ENCODE results near the gene TSC22D4. TPM values are rescaled to one million over a fixed set of nuclear protein-coding genes. Genes with fewer than 3 reads are reported as not detected.
"Not testable (repeated sequence)": the region's sequence is repeated elsewhere in the genome, so short reads cannot be mapped to it uniquely, and the experiment has no call there.

Gene TSC22D4
- polyA plus RNA-seq, 4 donors: 31.7 to 57.9 (median 49.6) TPM

DNA sequence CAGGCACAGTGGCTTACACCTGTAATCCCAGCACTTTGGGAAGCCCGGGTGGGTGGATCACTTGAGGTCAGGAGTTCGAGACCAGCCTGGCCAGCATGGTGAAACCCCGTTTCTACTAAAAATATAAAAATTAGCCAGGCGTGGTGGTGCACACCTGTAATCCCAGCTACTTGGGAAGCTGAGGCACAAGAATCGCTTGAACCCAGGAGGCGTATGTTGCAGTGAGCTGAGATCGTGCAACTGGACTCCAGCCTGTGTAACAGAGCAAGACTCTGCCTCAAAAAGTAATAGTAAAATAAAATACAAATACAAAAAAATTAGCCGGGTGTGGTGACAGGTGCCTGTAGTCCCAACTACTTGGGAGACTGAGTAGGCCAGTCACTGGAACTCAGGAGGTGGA lies 40.3 kb downstream of the TSC22D4 start:
- not testable (repeated sequence) for FAIRE-seq; DNase-seq; H3K9me3 ChIP-seq (ENCODE audit: control insufficient read depth in 2 of 2, insufficient read depth in 1 of 2, low read depth in 1 of 2, low read length in 1 of 2); H3K27me3 ChIP-seq (ENCODE audit: control insufficient read depth in 3 of 3, insufficient read depth in 3 of 3, low read length in 3 of 3); H3K4me3 ChIP-seq (ENCODE audit: low read depth in 1 of 3, low read length in 3 of 3); H3K27ac ChIP-seq (ENCODE audit: low read depth in 1 of 3, low read length in 2 of 3)
- WGBS, 3 donors: 91 to 92% (median 92%) methylated on average over 8 of the region's 8 CpGs
- peaks cover 0 to 22% (median 0%) of the 10 kb centered on the region in 3 donors for H3K36me3 ChIP-seq (ENCODE audit: control insufficient read depth in 3 of 3, insufficient read depth in 2 of 3, low read depth in 1 of 3, low read length in 3 of 3)
- peaks cover 0 to 14% (median 5%) of the 10 kb centered on the region in 3 donors for H3K4me1 ChIP-seq (ENCODE audit: control insufficient read depth in 3 of 3, insufficient read depth in 2 of 3, low read depth in 1 of 3, low read length in 2 of 3)

- H3K9me3 ChIP-seq (ENCODE audit: control insufficient read depth in 2 of 2, insufficient read depth in 1 of 2, low read depth in 1 of 2, low read length in 1 of 2): no peaks in the 10 kb centered on the region
- DNase-seq (no peak), FAIRE-seq (no peak)
- H3K36me3 ChIP-seq (ENCODE audit: control insufficient read depth in 3 of 3, insufficient read depth in 2 of 3, low read depth in 1 of 3, low read length in 3 of 3): peaks cover 0 to 28% (median 0%) of the 10 kb centered on the region in 3 donors
- H3K27me3 ChIP-seq (ENCODE audit: control insufficient read depth in 3 of 3, insufficient read depth in 3 of 3, low read length in 3 of 3): no peaks in the 10 kb centered on the region
- H3K4me1 ChIP-seq (ENCODE audit: control insufficient read depth in 3 of 3, insufficient read depth in 2 of 3, low read depth in 1 of 3, low read length in 2 of 3): peaks cover 0 to 10% (median 5%) of the 10 kb centered on the region in 3 donors
- no peak overlapping the region for H3K4me3 ChIP-seq (ENCODE audit: low read depth in 1 of 3, low read length in 3 of 3)
- no peak overlapping the region for H3K27ac ChIP-seq (ENCODE audit: low read depth in 1 of 3, low read length in 2 of 3)
- WGBS, 3 donors: 50 to 55% (median 54%) methylated on average over 2 of the region's 2 CpGs
These were observed 40.8 kb downstream of the TSC22D4 start for GRCh38 chr7:100438172-100438571.

GRCh38 chr7:100437150-100438100 lies 41.6 kb downstream of the TSC22D4 start:
- H3K9me3 ChIP-seq (ENCODE audit: control insufficient read depth in 2 of 2, insufficient read depth in 1 of 2, low read depth in 1 of 2, low read length in 1 of 2): no peaks in the 10 kb centered on the region
- DNase-seq (no peak), FAIRE-seq (no peak)
- H3K4me1 ChIP-seq (ENCODE audit: control insufficient read depth in 3 of 3, insufficient read depth in 2 of 3, low read depth in 1 of 3, low read length in 2 of 3): peaks cover 0 to 15% (median 5%) of the 10 kb centered on the region in 3 donors
- H3K4me3 ChIP-seq (ENCODE audit: low read depth in 1 of 3, low read length in 3 of 3): no peak overlapping the region
- H3K27ac ChIP-seq (ENCODE audit: low read depth in 1 of 3, low read length in 2 of 3): no peak overlapping the region
- 90 to 93% (median 93%) methylated on average over 28 of the region's 28 CpGs for WGBS, 3 donors
- peaks cover 0 to 35% (median 0%) of the 10 kb centered on the region in 3 donors for H3K36me3 ChIP-seq (ENCODE audit: control insufficient read depth in 3 of 3, insufficient read depth in 2 of 3, low read depth in 1 of 3, low read length in 3 of 3)
- H3K27me3 ChIP-seq (ENCODE audit: control insufficient read depth in 3 of 3, insufficient read depth in 3 of 3, low read length in 3 of 3): no peaks in the 10 kb centered on the region

DNA sequence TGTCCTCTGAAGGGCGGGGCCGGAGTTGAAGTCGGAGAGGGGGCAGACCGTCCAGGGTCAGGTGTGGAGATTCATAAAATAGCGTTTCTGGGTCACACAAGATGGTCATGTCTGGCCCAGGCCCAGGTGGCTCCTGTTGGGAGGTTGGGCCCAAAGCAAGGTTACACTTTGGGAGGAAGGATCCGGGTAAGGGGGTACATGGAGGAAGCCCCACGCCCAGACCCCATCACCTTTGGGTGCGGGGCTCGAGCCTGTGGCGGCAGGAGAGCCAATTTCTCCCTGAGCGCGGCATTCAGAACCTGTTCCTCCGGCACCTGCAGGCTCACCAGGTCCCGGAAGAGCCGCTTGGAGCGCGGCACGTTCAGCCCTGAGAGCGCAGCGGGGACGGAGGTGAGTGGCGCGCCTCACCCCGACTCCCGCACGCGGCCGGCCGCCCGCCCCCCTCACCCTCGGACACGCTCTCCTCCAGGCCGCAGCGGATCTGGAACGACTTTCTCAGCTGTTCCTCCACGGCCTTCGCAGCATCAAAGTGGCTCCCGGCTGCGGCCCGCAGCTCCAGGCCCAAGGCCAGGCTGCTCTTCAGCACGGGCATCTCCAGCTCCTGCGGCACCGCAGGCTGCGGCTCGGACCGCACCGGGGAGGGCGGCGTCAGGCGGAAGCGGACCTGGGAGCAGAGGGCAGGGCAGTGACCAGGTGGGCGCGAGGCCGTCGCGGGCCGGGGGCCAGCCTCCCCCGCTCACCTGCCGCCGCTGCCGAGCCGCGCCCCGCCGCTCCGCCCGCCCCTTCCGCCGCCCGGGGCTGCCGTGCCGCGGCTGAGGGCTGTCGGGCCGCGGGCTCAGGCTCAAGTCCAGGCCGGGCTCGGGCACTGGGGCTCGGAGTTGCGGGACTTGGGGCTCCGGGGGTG lies 43.4 kb downstream of the TSC22D4 start:
- Histone ChIP-seq H3K27me3 (ENCODE audit: control insufficient read depth in 3 of 3, insufficient read depth in 3 of 3, low read length in 3 of 3) (no peaks in the 10 kb centered on the region), H3K4me1 (ENCODE audit: control insufficient read depth in 3 of 3, insufficient read depth in 2 of 3, low read depth in 1 of 3, low read length in 2 of 3) (peaks cover 2 to 33% (median 5%) of the 10 kb centered on the region in 3 donors), H3K4me3 (ENCODE audit: low read depth in 1 of 3, low read length in 3 of 3) (peak overlapping the region; percentile 83 to 90 (median 90)), H3K27ac (ENCODE audit: low read depth in 1 of 3, low read length in 2 of 3) (peak overlapping the region; percentile 95 to 97 (median 97)), H3K9me3 (ENCODE audit: control insufficient read depth in 2 of 2, insufficient read depth in 1 of 2, low read depth in 1 of 2, low read length in 1 of 2) (no peaks in the 10 kb centered on the region), H3K36me3 (ENCODE audit: control insufficient read depth in 3 of 3, insufficient read depth in 2 of 3, low read depth in 1 of 3, low read length in 3 of 3) (peaks cover 0 to 47% (median 0%) of the 10 kb centered on the region in 3 donors)
- 1 to 2% (median 1%) methylated on average over 46 to 81 of the region's 81 CpGs for WGBS, 3 donors
- FAIRE-seq (no peak), DNase-seq (peak; percentile 59 to 79)

DNA sequence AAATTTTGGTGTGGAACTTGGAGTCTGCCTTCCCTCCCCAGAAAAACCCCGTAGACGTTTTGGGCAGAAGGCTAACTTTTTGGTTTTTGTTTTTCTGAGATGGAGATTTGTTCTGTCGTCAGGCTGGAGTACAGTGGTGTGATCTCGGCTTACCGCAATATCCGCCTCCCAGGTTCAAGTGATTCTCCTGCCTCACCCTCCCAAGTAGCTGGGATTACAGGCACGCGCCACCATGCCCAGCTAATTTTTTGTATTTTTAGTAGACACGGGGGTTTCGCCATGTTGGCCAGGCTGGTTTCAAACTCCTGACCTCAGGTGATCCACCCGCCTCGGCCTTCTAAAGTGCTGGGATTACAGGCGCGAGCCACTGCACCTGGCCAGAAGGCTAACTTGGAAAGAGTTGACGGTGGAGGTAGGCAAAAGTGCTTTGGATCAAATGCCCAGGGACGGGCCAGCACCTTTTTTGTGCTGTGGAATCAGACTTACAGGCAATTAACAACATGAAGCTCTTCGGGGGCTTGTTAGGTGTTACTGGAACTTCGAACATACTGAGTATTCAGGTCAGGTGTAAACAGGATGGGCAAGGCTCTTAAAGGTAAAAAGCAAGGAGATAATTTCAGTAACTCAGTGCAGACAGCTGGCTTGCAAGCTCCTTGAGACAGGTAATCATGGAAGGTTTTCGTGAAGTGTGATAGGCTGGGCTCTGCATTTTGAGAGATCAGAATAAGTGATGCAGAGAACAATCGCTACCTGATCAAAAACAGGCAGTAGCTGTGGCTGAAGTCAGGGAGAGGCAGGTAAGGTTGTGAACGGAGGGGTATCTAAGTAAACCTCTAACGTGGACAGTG lies 44.5 kb downstream of the TSC22D4 start:
- peak overlapping the region in 2 of 3 donors; percentile 90 for H3K4me3 ChIP-seq (ENCODE audit: low read depth in 1 of 3, low read length in 3 of 3)
- no peak for FAIRE-seq
- peak in 1 of 2 donors; percentile 23 for DNase-seq
- no peaks in the 10 kb centered on the region for H3K27me3 ChIP-seq (ENCODE audit: control insufficient read depth in 3 of 3, insufficient read depth in 3 of 3, low read length in 3 of 3)
- no peaks in the 10 kb centered on the region for H3K9me3 ChIP-seq (ENCODE audit: control insufficient read depth in 2 of 2, insufficient read depth in 1 of 2, low read depth in 1 of 2, low read length in 1 of 2)
- peak overlapping the region; percentile 95 to 97 (median 97) for H3K27ac ChIP-seq (ENCODE audit: low read depth in 1 of 3, low read length in 2 of 3)
- 67 to 77% (median 69%) methylated on average over 22 of the region's 22 CpGs for WGBS, 3 donors
- H3K36me3 ChIP-seq (ENCODE audit: control insufficient read depth in 3 of 3, insufficient read depth in 2 of 3, low read depth in 1 of 3, low read length in 3 of 3): peaks cover 0 to 49% (median 0%) of the 10 kb centered on the region in 3 donors
- peaks cover 2 to 36% (median 5%) of the 10 kb centered on the region in 3 donors for H3K4me1 ChIP-seq (ENCODE audit: control insufficient read depth in 3 of 3, insufficient read depth in 2 of 3, low read depth in 1 of 3, low read length in 2 of 3)

- H3K27ac ChIP-seq (ENCODE audit: low read depth in 1 of 3, low read length in 2 of 3): peak overlapping the region in 1 of 3 donors; percentile 27
These were observed 45.3 kb downstream of the TSC22D4 start for GRCh38 chr7:100433592-100434296.

GRCh38 chr7:100433276-100433591 lies 45.8 kb downstream of the TSC22D4 start:
- WGBS, 3 donors: 65 to 71% (median 68%) methylated on average over 4 of the region's 4 CpGs
- FAIRE-seq (no peak), DNase-seq (no peak)
- no peak overlapping the region for H3K27ac ChIP-seq (ENCODE audit: low read depth in 1 of 3, low read length in 2 of 3)
- peaks cover 2 to 36% (median 5%) of the 10 kb centered on the region in 3 donors for H3K4me1 ChIP-seq (ENCODE audit: control insufficient read depth in 3 of 3, insufficient read depth in 2 of 3, low read depth in 1 of 3, low read length in 2 of 3)
- H3K36me3 ChIP-seq (ENCODE audit: control insufficient read depth in 3 of 3, insufficient read depth in 2 of 3, low read depth in 1 of 3, low read length in 3 of 3): peaks cover 0 to 49% (median 0%) of the 10 kb centered on the region in 3 donors
- H3K9me3 ChIP-seq (ENCODE audit: control insufficient read depth in 2 of 2, insufficient read depth in 1 of 2, low read depth in 1 of 2, low read length in 1 of 2): no peaks in the 10 kb centered on the region
- no peaks in the 10 kb centered on the region for H3K27me3 ChIP-seq (ENCODE audit: control insufficient read depth in 3 of 3, insufficient read depth in 3 of 3, low read length in 3 of 3)
- no peak overlapping the region for H3K4me3 ChIP-seq (ENCODE audit: low read depth in 1 of 3, low read length in 3 of 3)

More at GRCh38 chr7:100433592-100434296, 45.3 kb downstream of the TSC22D4 start:
- DNase-seq (no peak), FAIRE-seq (no peak)
- WGBS, 3 donors: 74 to 82% (median 75%) methylated on average over 10 of the region's 10 CpGs
- no peaks in the 10 kb centered on the region for H3K9me3 ChIP-seq (ENCODE audit: control insufficient read depth in 2 of 2, insufficient read depth in 1 of 2, low read depth in 1 of 2, low read length in 1 of 2)
- H3K4me1 ChIP-seq (ENCODE audit: control insufficient read depth in 3 of 3, insufficient read depth in 2 of 3, low read depth in 1 of 3, low read length in 2 of 3): peaks cover 2 to 36% (median 5%) of the 10 kb centered on the region in 3 donors
- H3K4me3 ChIP-seq (ENCODE audit: low read depth in 1 of 3, low read length in 3 of 3): no peak overlapping the region
- H3K27me3 ChIP-seq (ENCODE audit: control insufficient read depth in 3 of 3, insufficient read depth in 3 of 3, low read length in 3 of 3): no peaks in the 10 kb centered on the region
- H3K36me3 ChIP-seq (ENCODE audit: control insufficient read depth in 3 of 3, insufficient read depth in 2 of 3, low read depth in 1 of 3, low read length in 3 of 3): peaks cover 0 to 49% (median 0%) of the 10 kb centered on the region in 3 donors
